Measurements from ENCODE around the gene SLC12A8. TPM values are rescaled to one million over a fixed set of nuclear protein-coding genes. Genes with fewer than 3 reads are reported as not detected.
A peak's percentile ranks its signal among the peaks of the same experiment; 100 is the strongest.

Gene SLC12A8
- total and polyA plus RNA-seq, 4 donors, result 4.2 to 5.2 (median 4.9) TPM

DNA sequence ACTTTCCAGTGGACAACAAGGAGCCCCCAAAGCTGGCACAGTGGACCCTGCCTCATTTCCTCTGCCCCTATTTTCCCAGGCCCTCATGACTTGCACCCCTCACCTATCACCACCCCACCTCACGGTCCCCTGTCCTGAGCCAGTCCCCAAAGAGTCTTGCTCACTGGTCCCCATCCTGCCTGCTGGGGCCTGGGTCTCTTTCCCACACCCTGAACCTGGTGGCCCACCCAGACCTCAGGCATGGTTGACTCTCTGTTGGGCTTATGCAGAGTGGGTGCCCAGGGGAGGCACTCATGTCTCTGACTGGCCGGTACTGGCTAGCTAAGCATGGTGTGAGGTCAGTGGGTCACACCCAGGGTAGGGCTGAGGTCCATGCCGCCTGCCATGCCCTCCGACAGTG is 73.2 kb downstream of the SLC12A8 start:
- Histone ChIP-seq H3K4me1 (ENCODE audit: control insufficient read depth, insufficient read depth, low read length) (peaks cover 31% of the 10 kb centered on the region), H3K27me3 (ENCODE audit: control insufficient read depth, insufficient read depth, low read length) (peaks cover 5% of the 10 kb centered on the region), H3K9me3 (ENCODE audit: control insufficient read depth, insufficient read depth, low read length) (no peaks in the 10 kb centered on the region), H3K4me3 (ENCODE audit: low read depth, low read length) (no peak overlapping the region), H3K27ac (ENCODE audit: low read depth, low read length) (no peak overlapping the region), H3K36me3 (ENCODE audit: control insufficient read depth, insufficient read depth, low read length) (no peaks in the 10 kb centered on the region)
- no peak for DNase-seq (ENCODE audit: low read depth in 4 of 6, low spot score in 6 of 6)
- WGBS (ENCODE audit: insufficient coverage), result 96% methylated on average over 4 of the region's 4 CpGs

DNA sequence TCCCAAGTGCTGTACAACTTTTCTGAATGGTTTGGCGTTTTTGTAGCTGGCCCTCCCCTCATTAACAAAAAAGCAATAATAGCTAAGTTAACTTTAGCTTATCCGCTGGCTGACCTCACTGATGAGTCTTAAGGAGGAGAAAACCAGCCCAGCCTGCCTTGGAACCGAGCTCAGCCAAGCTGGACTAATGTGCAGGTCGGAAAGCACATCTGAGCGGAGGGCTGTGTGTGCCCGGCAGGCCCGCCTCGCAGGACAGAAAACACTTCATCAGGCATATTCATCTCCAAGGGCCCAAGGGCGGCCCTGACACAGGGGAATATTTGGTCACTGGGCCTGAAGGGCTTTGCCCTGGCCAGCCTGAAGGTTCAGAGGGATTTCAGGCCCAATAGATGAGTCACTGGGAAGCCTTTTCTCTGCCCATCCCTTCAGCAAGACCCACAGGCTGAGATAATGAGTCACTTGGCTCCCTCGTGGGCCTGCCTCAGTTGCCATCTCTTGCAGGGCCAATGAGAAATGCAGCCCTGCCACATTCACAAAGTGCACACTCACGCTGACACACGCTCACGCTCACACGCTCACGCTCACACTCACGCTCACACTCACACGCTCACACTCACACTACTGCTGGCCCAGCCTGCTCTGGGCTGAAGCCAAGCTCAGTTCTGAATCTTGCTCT is 75.1 kb downstream of the SLC12A8 start:
- no peak for DNase-seq (ENCODE audit: low read depth in 4 of 6, low spot score in 6 of 6)
- Histone ChIP-seq H3K36me3 (ENCODE audit: control insufficient read depth, insufficient read depth, low read length) (no peaks in the 10 kb centered on the region), H3K27ac (ENCODE audit: low read depth, low read length) (no peak overlapping the region), H3K27me3 (ENCODE audit: control insufficient read depth, insufficient read depth, low read length) (peaks cover 3% of the 10 kb centered on the region), H3K4me3 (ENCODE audit: low read depth, low read length) (no peak overlapping the region), H3K9me3 (ENCODE audit: control insufficient read depth, insufficient read depth, low read length) (no peaks in the 10 kb centered on the region), H3K4me1 (ENCODE audit: control insufficient read depth, insufficient read depth, low read length) (peaks cover 20% of the 10 kb centered on the region)
- WGBS (ENCODE audit: insufficient coverage), result 75% methylated on average over 16 of the region's 17 CpGs

DNA sequence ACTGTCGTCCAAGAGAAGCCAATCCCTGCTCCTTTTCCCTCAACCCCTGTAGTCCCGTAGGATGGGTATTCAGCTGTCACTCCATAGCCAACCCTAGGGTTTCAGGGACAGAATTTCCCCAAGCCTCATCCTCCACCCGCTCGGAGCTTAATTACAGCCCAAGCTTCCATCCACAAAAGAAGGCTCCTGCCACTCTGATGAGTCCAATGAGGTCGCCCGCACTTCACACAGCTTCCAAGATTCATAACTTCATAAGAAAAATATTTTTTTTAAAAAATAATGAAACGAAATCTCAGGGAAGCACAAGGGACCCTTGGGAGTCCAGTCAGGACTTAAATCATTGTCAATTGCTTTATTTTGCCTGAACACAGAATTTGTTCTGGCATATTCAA is 75.6 kb downstream of the SLC12A8 start:
- 60% methylated on average over 3 of the region's 7 CpGs for WGBS (ENCODE audit: insufficient coverage)
- H3K27me3 ChIP-seq (ENCODE audit: control insufficient read depth, insufficient read depth, low read length), result no peaks in the 10 kb centered on the region
- H3K9me3 ChIP-seq (ENCODE audit: control insufficient read depth, insufficient read depth, low read length), result no peaks in the 10 kb centered on the region
- no peak overlapping the region for H3K27ac ChIP-seq (ENCODE audit: low read depth, low read length)
- H3K36me3 ChIP-seq (ENCODE audit: control insufficient read depth, insufficient read depth, low read length), result no peaks in the 10 kb centered on the region
- H3K4me1 ChIP-seq (ENCODE audit: control insufficient read depth, insufficient read depth, low read length), result peaks cover 14% of the 10 kb centered on the region
- no peak for DNase-seq (ENCODE audit: low read depth in 4 of 6, low spot score in 6 of 6)
- no peak overlapping the region for H3K4me3 ChIP-seq (ENCODE audit: low read depth, low read length)

DNA sequence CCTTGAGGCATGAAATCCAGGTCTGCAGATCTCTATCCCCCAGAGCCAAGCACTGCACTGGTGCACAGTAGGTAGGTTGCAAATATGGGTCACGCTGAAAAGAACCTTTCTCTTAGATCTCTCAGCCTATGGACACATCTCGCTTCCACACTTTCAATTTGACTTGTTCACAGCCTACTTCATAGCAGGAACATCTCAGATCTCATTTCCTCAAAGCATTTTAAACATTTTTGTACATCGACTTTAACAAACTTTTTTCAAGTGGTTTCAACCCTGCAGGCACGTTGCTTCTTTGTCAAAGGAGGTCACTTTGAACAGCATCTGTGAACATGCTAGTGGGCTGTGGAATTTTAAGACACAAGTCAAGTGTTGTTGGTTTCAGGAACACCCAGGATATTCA is 76.0 kb downstream of the SLC12A8 start:
- H3K4me1 ChIP-seq (ENCODE audit: control insufficient read depth, insufficient read depth, low read length), result peaks cover 10% of the 10 kb centered on the region
- H3K9me3 ChIP-seq (ENCODE audit: control insufficient read depth, insufficient read depth, low read length), result no peaks in the 10 kb centered on the region
- H3K27ac ChIP-seq (ENCODE audit: low read depth, low read length), result no peak overlapping the region
- H3K36me3 ChIP-seq (ENCODE audit: control insufficient read depth, insufficient read depth, low read length), result no peaks in the 10 kb centered on the region
- no peaks in the 10 kb centered on the region for H3K27me3 ChIP-seq (ENCODE audit: control insufficient read depth, insufficient read depth, low read length)
- no peak for DNase-seq (ENCODE audit: low read depth in 4 of 6, low spot score in 6 of 6)
- no peak overlapping the region for H3K4me3 ChIP-seq (ENCODE audit: low read depth, low read length)
- 79% methylated on average over 3 of the region's 4 CpGs for WGBS (ENCODE audit: insufficient coverage)

DNA sequence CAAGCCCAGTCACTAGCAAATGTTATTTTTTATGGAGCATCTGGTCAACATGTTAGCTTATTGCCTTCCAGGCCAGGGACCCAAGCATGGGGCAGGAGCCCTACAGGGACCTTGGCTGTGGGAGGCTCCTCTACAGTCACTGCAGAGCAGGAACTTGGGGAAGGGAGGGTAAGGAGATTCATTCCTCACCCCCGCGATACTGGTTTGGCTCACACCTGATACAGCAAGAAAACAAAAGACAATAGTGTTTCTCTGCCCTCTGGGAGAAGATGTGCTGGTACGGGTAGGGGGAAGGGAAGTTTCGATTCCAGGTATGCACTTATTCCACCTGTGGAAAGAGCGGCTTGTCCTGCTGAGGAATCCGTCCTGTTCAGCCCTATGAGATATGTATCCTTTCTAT is 77.6 kb downstream of the SLC12A8 start:
- H3K27ac ChIP-seq (ENCODE audit: low read depth, low read length), result no peak overlapping the region
- no peaks in the 10 kb centered on the region for H3K27me3 ChIP-seq (ENCODE audit: control insufficient read depth, insufficient read depth, low read length)
- 92% methylated on average over 6 of the region's 6 CpGs for WGBS (ENCODE audit: insufficient coverage)
- H3K4me1 ChIP-seq (ENCODE audit: control insufficient read depth, insufficient read depth, low read length), result no peaks in the 10 kb centered on the region
- no peak overlapping the region for H3K4me3 ChIP-seq (ENCODE audit: low read depth, low read length)
- no peaks in the 10 kb centered on the region for H3K36me3 ChIP-seq (ENCODE audit: control insufficient read depth, insufficient read depth, low read length)
- H3K9me3 ChIP-seq (ENCODE audit: control insufficient read depth, insufficient read depth, low read length), result no peaks in the 10 kb centered on the region
- no peak for DNase-seq (ENCODE audit: low read depth in 4 of 6, low spot score in 6 of 6)

DNA sequence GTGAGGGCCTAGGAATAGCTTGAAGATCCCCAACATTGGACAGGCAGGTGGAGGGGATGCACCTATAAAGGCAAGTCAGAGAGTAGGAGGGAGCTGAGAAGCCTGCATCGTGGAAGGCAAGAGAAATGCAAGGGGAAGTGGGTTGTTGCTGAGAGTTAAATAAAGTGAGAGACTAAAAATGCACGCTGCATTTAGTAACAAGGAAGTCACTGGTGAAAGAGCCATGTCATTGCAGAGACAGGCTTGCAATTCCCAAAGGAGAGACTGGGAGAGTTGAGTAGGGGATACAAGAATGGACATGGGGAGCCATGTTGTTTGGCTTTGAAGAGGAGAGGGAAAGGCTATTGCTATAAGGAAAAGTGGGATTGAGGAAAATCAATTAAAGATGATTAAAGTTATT is 79.7 kb downstream of the SLC12A8 start:
- Histone ChIP-seq H3K4me1 (ENCODE audit: control insufficient read depth, insufficient read depth, low read length) (peaks cover 8% of the 10 kb centered on the region), H3K27me3 (ENCODE audit: control insufficient read depth, insufficient read depth, low read length) (no peaks in the 10 kb centered on the region), H3K36me3 (ENCODE audit: control insufficient read depth, insufficient read depth, low read length) (no peaks in the 10 kb centered on the region), H3K4me3 (ENCODE audit: low read depth, low read length) (no peak overlapping the region), H3K27ac (ENCODE audit: low read depth, low read length) (no peak overlapping the region), H3K9me3 (ENCODE audit: control insufficient read depth, insufficient read depth, low read length) (no peaks in the 10 kb centered on the region)
- 81% methylated on average over 2 of the region's 2 CpGs for WGBS (ENCODE audit: insufficient coverage)
- DNase-seq (ENCODE audit: low read depth in 4 of 6, low spot score in 6 of 6), result no peak

DNA sequence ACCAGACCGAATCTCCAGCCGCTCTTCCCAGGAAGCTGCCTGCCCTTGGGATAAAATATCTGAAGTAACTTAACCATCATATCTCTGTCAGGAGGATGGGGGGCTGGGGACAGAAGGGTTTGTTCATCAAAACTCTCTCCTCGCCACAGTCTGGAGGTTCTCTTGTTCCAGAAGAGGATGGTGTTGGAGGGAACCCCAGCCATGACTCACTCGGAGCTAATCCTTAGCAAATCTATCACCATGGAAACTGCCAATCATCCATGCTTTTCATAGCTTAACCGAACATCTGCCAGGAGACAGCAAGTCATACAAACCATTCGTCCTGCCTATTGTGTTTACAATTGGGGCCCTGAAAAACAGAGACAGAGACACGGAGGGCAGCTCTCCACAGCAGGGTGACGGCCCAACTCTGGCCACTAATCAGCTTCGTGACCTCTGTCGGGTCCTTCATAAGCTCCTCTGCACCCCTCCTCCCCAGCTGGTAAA is 83.0 kb downstream of the SLC12A8 start:
- 43% methylated on average over 4 of the region's 10 CpGs for WGBS (ENCODE audit: insufficient coverage)
- Histone ChIP-seq H3K9me3 (ENCODE audit: control insufficient read depth, insufficient read depth, low read length) (no peaks in the 10 kb centered on the region), H3K36me3 (ENCODE audit: control insufficient read depth, insufficient read depth, low read length) (no peaks in the 10 kb centered on the region), H3K4me3 (ENCODE audit: low read depth, low read length) (no peak overlapping the region), H3K27ac (ENCODE audit: low read depth, low read length) (no peak overlapping the region), H3K27me3 (ENCODE audit: control insufficient read depth, insufficient read depth, low read length) (no peaks in the 10 kb centered on the region), H3K4me1 (ENCODE audit: control insufficient read depth, insufficient read depth, low read length) (peaks cover 8% of the 10 kb centered on the region)
- DNase-seq (ENCODE audit: low read depth in 4 of 6, low spot score in 6 of 6), result peak in 2 of 6 donors; percentile 83 to 85

DNA sequence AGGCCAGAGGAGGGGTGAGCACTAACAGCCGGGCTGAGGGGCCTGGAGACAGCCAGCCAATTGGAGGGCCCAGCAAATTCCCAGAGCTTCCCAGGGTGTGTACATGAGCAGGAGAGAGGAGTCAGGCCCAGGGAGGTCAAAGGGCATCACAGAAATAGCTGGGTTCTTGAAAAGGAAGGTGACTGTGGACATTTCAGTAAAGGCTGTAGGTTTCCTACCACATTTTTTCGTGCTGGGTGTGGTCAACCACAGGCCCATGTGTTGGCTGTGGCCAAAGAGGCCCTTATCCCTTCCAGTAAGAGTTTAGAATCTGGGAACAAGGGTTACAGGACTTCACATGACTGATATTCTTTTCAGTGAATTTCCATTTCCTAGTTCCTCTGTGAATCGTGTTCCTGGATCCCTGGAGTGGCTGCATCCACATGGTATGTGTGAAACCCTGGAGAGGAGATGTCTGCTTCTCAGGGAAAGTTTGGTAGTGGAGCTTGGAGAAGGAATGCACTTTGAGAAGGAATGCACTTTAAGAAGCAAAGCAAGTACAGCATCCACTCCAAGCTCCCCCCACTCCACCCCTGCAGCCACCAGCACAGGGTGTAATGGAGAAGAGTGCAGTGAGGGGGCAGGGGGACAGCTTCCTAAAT is 83.6 kb downstream of the SLC12A8 start:
- no peak for DNase-seq (ENCODE audit: low read depth in 4 of 6, low spot score in 6 of 6)

DNA sequence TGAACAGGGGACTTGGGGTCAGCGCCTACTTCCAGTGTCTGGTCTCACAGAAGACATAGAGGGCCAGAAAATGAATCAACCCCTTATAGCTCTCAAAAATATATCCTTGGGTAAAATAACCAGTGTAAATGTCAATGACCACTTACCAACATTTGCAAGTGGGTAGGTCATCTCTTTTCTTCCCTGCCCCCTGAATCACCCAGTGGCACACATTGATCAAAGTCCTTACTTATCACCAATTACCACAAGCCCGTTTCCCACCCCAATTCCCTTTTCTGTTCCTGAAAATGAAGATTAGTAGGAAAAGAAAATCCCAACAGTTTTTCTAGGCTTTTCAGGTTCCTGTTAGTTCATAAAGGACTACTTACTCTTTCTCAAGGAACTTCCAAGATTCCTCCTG is 86.2 kb downstream of the SLC12A8 start:
- Histone ChIP-seq H3K4me1 (ENCODE audit: control insufficient read depth, insufficient read depth, low read length) (peaks cover 8% of the 10 kb centered on the region), H3K4me3 (ENCODE audit: low read depth, low read length) (no peak overlapping the region), H3K36me3 (ENCODE audit: control insufficient read depth, insufficient read depth, low read length) (no peaks in the 10 kb centered on the region), H3K9me3 (ENCODE audit: control insufficient read depth, insufficient read depth, low read length) (no peaks in the 10 kb centered on the region), H3K27me3 (ENCODE audit: control insufficient read depth, insufficient read depth, low read length) (no peaks in the 10 kb centered on the region), H3K27ac (ENCODE audit: low read depth, low read length) (no peak overlapping the region)
- no CpG with 5 or more reads among the region's 2 CpGs for WGBS (ENCODE audit: insufficient coverage)
- no peak for DNase-seq (ENCODE audit: low read depth in 4 of 6, low spot score in 6 of 6)

More for the DNA sequence above, 83.6 kb downstream of the SLC12A8 start:
- H3K4me3 ChIP-seq (ENCODE audit: low read depth, low read length), result no peak overlapping the region
- H3K27ac ChIP-seq (ENCODE audit: low read depth, low read length), result peak overlapping the region; percentile 25
- H3K9me3 ChIP-seq (ENCODE audit: control insufficient read depth, insufficient read depth, low read length), result no peaks in the 10 kb centered on the region
- peaks cover 8% of the 10 kb centered on the region for H3K4me1 ChIP-seq (ENCODE audit: control insufficient read depth, insufficient read depth, low read length)
- H3K27me3 ChIP-seq (ENCODE audit: control insufficient read depth, insufficient read depth, low read length), result no peaks in the 10 kb centered on the region
- H3K36me3 ChIP-seq (ENCODE audit: control insufficient read depth, insufficient read depth, low read length), result no peaks in the 10 kb centered on the region
- WGBS (ENCODE audit: insufficient coverage), result 100% methylated on average over 2 of the region's 3 CpGs

DNA sequence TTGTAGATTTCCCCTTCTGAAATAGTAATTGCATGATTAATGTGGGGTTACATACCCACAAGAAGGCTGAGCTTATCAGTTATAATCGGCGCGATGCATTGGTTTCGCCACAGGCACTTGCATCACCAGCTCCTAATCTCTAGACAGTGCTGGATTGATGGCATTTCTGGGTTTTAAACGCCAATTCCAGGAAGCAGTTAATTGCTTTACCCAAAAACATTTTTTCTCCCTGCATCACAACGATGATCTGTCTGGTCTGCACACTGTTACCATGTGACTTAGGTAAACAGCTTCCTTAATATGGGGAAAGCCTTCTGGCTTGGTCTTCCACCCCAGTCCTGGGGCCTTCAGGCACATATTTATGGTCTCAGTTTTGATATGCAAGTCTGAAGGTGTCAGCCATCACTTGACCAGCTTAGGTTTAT is 86.7 kb downstream of the SLC12A8 start:
- Histone ChIP-seq H3K27me3 (ENCODE audit: control insufficient read depth, insufficient read depth, low read length) (no peaks in the 10 kb centered on the region), H3K4me3 (ENCODE audit: low read depth, low read length) (no peak overlapping the region), H3K4me1 (ENCODE audit: control insufficient read depth, insufficient read depth, low read length) (peaks cover 13% of the 10 kb centered on the region), H3K36me3 (ENCODE audit: control insufficient read depth, insufficient read depth, low read length) (no peaks in the 10 kb centered on the region), H3K27ac (ENCODE audit: low read depth, low read length) (no peak overlapping the region), H3K9me3 (ENCODE audit: control insufficient read depth, insufficient read depth, low read length) (no peaks in the 10 kb centered on the region)
- DNase-seq (ENCODE audit: low read depth in 4 of 6, low spot score in 6 of 6), result no peak
- WGBS (ENCODE audit: insufficient coverage), result 89% methylated on average over 4 of the region's 6 CpGs

Data from spinal cord (tissue), 10 donors.